ENCODE results near the gene FBXO2. TPM values are rescaled to one million over a fixed set of nuclear protein-coding genes. Genes with fewer than 3 reads are reported as not detected.

Gene FBXO2, protein sequence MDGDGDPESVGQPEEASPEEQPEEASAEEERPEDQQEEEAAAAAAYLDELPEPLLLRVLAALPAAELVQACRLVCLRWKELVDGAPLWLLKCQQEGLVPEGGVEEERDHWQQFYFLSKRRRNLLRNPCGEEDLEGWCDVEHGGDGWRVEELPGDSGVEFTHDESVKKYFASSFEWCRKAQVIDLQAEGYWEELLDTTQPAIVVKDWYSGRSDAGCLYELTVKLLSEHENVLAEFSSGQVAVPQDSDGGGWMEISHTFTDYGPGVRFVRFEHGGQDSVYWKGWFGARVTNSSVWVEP
- total RNA-seq (0.58 TPM), polyA plus RNA-seq (ENCODE audit: insufficient read depth in 1 of 8, insufficient read length in 8 of 8, low replicate concordance in 1 of 8) (1 to 10 TPM in 2 of 8 donors, under 1 TPM in 6; 0.09 to 4.5 (median 0.42) TPM)
- long read RNA-seq, donor 1, partial matches to known transcripts: 0 of 1 reads
- long read RNA-seq, donor 1, other reads (novel, unspliced or antisense): 0 of 1 reads
- long read RNA-seq, donor 2: 0 reads
- long read RNA-seq, donor 3: 0 reads
- long read RNA-seq, donor 4: 0 reads
- long read RNA-seq, donor 5: 0 reads
- long read RNA-seq, donor 6, partial matches to known transcripts: 0 of 1 reads
- long read RNA-seq, donor 6, other reads (novel, unspliced or antisense): 0 of 1 reads
- long read RNA-seq, donor 7: 0 reads
- long read RNA-seq, donor 8: 0 reads
- long read RNA-seq, donor 9: 0 reads
- long read RNA-seq, donor 10, partial matches to known transcripts: 0 of 1 reads
- long read RNA-seq, donor 10, other reads (novel, unspliced or antisense): 0 of 1 reads
- long read RNA-seq, donor 11: 0 reads

DNA sequence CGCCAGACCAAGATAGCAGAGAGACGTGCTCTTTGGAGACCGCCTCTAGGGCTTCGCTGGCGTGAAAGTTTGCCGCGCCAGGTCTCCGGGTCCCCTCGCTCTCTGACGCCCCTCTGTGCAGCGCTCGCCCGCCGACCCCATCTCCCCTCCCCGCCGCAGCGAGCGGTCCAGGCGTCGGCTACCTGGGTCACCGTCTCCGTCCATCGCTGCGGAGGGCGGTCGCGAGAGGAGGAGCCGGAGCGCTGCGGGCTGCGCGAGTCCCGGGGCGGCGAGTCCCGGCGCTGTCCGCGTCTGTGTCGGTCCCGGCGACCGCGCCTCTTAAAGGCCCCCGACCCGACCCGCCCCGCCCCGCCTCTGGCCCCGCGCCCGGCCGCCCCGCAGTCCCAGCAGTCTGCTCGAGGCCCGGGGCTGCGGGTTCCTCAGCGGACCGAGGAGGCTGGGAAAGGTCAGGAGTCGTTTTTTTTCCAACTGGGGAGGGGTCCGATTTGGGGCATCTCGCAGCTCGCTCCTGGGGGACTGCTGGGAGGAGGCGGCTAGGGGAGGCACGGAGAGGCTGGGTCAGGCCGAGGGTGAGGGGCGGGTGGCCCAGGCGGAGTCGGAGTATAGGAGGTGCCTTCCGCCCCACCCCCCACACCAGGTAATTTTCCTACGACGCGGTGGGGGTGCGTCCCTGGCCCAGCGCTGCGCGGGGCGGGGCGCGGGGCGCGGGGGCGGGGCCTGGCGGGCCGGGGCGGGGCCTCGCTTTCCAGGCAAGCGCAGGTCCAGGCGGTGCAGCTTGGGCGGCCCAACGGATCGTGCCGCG, at the start of gene FBXO2, which contains the start of gene FBXO44:
FBXO2 (minus strand) TSS at position 293 of the 802 bp plus-strand sequence; CDS start at position 204, 89 bp downstream.
FBXO44 (plus strand) TSS at position 741 of the 802 bp plus-strand sequence. CDS start 959 bp downstream, outside the sequence.
- 2% methylated on average over 67 of the region's 94 CpGs for whole genome bisulfite sequencing (ENCODE audit: insufficient coverage)
- DNase-seq: no peak
- Histone ChIP-seq H3K36me3 (ENCODE audit: control insufficient read depth, insufficient read depth, low read length) (peaks cover 3% of the 10 kb centered on the region), H3K4me3 (ENCODE audit: low read length) (peak within 1 kb of the TSS; percentile 45), H3K27ac (ENCODE audit: low read length) (no peak within 1 kb of the TSS), H3K27me3 (ENCODE audit: control insufficient read depth, insufficient read depth, low read length) (peaks cover 53% of the 10 kb centered on the region), H3K4me1 (ENCODE audit: control insufficient read depth, insufficient read depth, low read length) (peaks cover 23% of the 10 kb centered on the region), H3K9me3 (replicated peaks; ENCODE audit: control insufficient read depth, low read depth, low read length) (no peaks in the 10 kb centered on the region)

DNA sequence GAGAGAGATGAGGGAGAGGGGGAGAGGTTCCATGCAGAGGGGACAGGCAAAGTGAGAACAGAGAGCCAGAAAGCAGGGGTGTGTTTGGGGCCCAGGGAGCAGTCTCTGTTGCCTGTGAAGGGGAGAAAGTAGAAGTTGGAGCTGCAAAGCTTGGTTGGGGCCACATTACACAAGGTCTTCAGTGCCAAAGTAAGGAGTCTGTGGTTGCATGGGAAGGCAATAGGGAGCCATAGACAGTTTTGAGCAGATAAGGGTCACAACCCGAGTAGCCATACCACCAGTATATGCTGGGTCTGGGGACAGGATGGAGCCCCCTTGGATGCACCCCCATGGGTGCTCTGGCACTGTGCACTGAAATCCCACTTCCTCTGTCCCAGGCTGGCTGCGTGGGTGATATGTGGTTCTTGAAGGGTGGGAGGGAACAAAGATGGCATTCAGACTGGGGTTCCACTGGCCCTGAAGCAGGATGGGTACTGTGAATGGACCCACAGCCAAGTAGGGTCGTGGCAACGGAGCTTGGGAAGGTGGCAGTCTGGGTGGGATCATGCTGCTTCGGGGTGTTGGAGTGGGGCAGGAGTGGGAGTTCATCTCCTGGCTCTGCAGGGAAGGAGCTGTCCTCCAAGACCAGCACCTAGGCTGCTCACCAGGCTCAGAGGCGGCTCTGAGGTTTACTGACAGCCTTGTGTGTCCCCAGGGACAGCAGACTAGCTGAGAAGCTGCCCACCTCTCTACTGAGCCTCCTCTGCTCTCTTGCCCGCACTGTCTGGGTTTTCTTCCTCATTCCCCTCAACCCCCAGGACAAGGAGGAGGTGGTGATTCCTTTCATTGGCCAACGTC, 49.3 kb upstream of the FBXO2 start:
- Histone ChIP-seq H3K9me3 (replicated peaks; ENCODE audit: control insufficient read depth, low read depth, low read length) (no peaks in the 10 kb centered on the region), H3K4me3 (ENCODE audit: low read length) (no peak overlapping the region), H3K36me3 (ENCODE audit: control insufficient read depth, insufficient read depth, low read length) (no peaks in the 10 kb centered on the region), H3K27me3 (ENCODE audit: control insufficient read depth, insufficient read depth, low read length) (peaks cover 38% of the 10 kb centered on the region), H3K4me1 (ENCODE audit: control insufficient read depth, insufficient read depth, low read length) (peaks cover 42% of the 10 kb centered on the region), H3K27ac (ENCODE audit: low read length) (no peak overlapping the region)
- 58% methylated on average over 5 of the region's 8 CpGs for WGBS (ENCODE audit: insufficient coverage)
- DNase-seq: no peak

GRCh38 chr1:11701981-11702803, 48.0 kb upstream of the FBXO2 start:
- 75% methylated on average over 12 of the region's 15 CpGs for WGBS (ENCODE audit: insufficient coverage)

GRCh38 chr1:11701551-11701961, 47.3 kb upstream of the FBXO2 start:
- peaks cover 44% of the 10 kb centered on the region for H3K27me3 ChIP-seq (ENCODE audit: control insufficient read depth, insufficient read depth, low read length)
- WGBS (ENCODE audit: insufficient coverage): 46% methylated on average over 13 of the region's 15 CpGs
- peak; percentile 66 for DNase-seq
- H3K4me1 ChIP-seq (ENCODE audit: control insufficient read depth, insufficient read depth, low read length): peaks cover 31% of the 10 kb centered on the region
- H3K4me3 ChIP-seq (ENCODE audit: low read length): no peak overlapping the region
- no peaks in the 10 kb centered on the region for H3K9me3 ChIP-seq (replicated peaks; ENCODE audit: control insufficient read depth, low read depth, low read length)
- no peaks in the 10 kb centered on the region for H3K36me3 ChIP-seq (ENCODE audit: control insufficient read depth, insufficient read depth, low read length)
- H3K27ac ChIP-seq (ENCODE audit: low read length): peak overlapping the region; percentile 81

More at GRCh38 chr1:11701981-11702803, 48.0 kb upstream of the FBXO2 start:
- DNase-seq: no peak
- no peak overlapping the region for H3K4me3 ChIP-seq (ENCODE audit: low read length)
- no peaks in the 10 kb centered on the region for H3K9me3 ChIP-seq (replicated peaks; ENCODE audit: control insufficient read depth, low read depth, low read length)
- no peak overlapping the region for H3K27ac ChIP-seq (ENCODE audit: low read length)
- peaks cover 32% of the 10 kb centered on the region for H3K4me1 ChIP-seq (ENCODE audit: control insufficient read depth, insufficient read depth, low read length)
- H3K27me3 ChIP-seq (ENCODE audit: control insufficient read depth, insufficient read depth, low read length): peaks cover 43% of the 10 kb centered on the region
- H3K36me3 ChIP-seq (ENCODE audit: control insufficient read depth, insufficient read depth, low read length): no peaks in the 10 kb centered on the region

GRCh38 chr1:11700601-11701467, 46.6 kb upstream of the FBXO2 start:
- Histone ChIP-seq H3K4me3 (ENCODE audit: low read length) (peak overlapping the region; percentile 15), H3K27me3 (ENCODE audit: control insufficient read depth, insufficient read depth, low read length) (peaks cover 44% of the 10 kb centered on the region), H3K27ac (ENCODE audit: low read length) (peak overlapping the region; percentile 81), H3K4me1 (ENCODE audit: control insufficient read depth, insufficient read depth, low read length) (peaks cover 31% of the 10 kb centered on the region), H3K9me3 (replicated peaks; ENCODE audit: control insufficient read depth, low read depth, low read length) (no peaks in the 10 kb centered on the region), H3K36me3 (ENCODE audit: control insufficient read depth, insufficient read depth, low read length) (no peaks in the 10 kb centered on the region)
- peak; percentile 75 for DNase-seq
- 31% methylated on average over 25 of the region's 34 CpGs for WGBS (ENCODE audit: insufficient coverage)

DNA sequence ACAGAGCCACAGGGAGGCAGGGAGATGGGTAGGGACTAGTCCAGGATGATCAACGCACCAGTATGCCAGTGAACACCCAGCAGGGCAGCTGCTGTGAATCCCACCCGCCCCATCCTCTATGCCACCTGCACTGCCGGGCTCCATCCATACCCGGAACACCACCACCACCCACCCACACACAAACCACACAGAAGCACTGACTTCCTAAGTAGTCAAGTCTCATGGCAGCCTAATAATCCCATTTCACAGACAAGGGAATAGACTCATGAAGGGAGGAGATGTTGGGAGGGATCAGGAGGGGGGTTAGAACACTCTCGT, 43.6 kb upstream of the FBXO2 start:
- H3K4me3 ChIP-seq (ENCODE audit: low read length): no peak overlapping the region
- DNase-seq: no peak
- WGBS (ENCODE audit: insufficient coverage): no CpG with 5 or more reads among the region's 5 CpGs
- no peaks in the 10 kb centered on the region for H3K36me3 ChIP-seq (ENCODE audit: control insufficient read depth, insufficient read depth, low read length)
- no peak overlapping the region for H3K27ac ChIP-seq (ENCODE audit: low read length)
- no peaks in the 10 kb centered on the region for H3K9me3 ChIP-seq (replicated peaks; ENCODE audit: control insufficient read depth, low read depth, low read length)
- peaks cover 31% of the 10 kb centered on the region for H3K4me1 ChIP-seq (ENCODE audit: control insufficient read depth, insufficient read depth, low read length)
- H3K27me3 ChIP-seq (ENCODE audit: control insufficient read depth, insufficient read depth, low read length): peaks cover 49% of the 10 kb centered on the region

DNA sequence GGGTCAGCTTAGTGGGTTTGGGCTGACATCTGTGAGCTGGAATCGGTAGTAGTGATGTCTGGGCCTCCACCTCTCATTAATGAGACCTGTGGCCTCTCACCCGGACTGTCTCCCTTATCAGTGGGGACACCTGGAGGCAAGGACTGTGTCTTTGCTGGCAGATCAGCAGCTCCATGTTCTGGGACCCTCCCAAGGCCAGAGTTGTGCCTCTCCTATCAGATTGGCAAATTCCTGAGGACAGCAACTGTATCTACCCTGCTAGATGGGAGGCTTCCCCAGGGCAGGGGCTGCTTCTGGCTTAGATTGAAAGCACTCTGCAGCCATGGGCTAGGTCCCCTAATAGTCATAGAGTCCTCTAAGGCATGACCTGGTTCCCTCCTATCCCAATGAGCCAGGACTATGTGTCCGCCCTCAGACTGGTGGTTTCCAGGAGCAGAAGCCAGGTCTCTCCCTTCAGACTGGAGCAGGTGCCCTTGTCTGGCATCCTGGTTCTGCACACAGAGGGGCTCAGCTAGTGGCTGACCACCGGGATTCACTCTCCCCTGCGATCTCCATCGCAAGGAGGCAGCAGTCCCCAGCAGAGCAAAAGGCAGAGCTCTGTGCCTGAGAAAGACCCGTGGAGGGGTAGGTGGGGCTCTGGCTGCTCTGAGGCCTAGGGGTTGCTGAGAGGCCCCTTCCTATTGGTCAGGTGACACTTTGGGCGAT, 43.1 kb upstream of the FBXO2 start:
- peaks cover 54% of the 10 kb centered on the region for H3K27me3 ChIP-seq (ENCODE audit: control insufficient read depth, insufficient read depth, low read length)
- no peaks in the 10 kb centered on the region for H3K36me3 ChIP-seq (ENCODE audit: control insufficient read depth, insufficient read depth, low read length)
- no peaks in the 10 kb centered on the region for H3K9me3 ChIP-seq (replicated peaks; ENCODE audit: control insufficient read depth, low read depth, low read length)
- H3K4me3 ChIP-seq (ENCODE audit: low read length): no peak overlapping the region
- no peak overlapping the region for H3K27ac ChIP-seq (ENCODE audit: low read length)
- no peak for DNase-seq
- WGBS (ENCODE audit: insufficient coverage): 73% methylated on average over 5 of the region's 8 CpGs
- peaks cover 31% of the 10 kb centered on the region for H3K4me1 ChIP-seq (ENCODE audit: control insufficient read depth, insufficient read depth, low read length)

GRCh38 chr1:11695861-11696260, 41.6 kb upstream of the FBXO2 start:
- WGBS (ENCODE audit: insufficient coverage): 71% methylated on average over 6 of the region's 6 CpGs
- Histone ChIP-seq H3K4me3 (ENCODE audit: low read length) (no peak overlapping the region), H3K4me1 (ENCODE audit: control insufficient read depth, insufficient read depth, low read length) (peaks cover 23% of the 10 kb centered on the region), H3K27ac (ENCODE audit: low read length) (no peak overlapping the region), H3K9me3 (replicated peaks; ENCODE audit: control insufficient read depth, low read depth, low read length) (no peaks in the 10 kb centered on the region), H3K36me3 (ENCODE audit: control insufficient read depth, insufficient read depth, low read length) (no peaks in the 10 kb centered on the region), H3K27me3 (ENCODE audit: control insufficient read depth, insufficient read depth, low read length) (peaks cover 55% of the 10 kb centered on the region)
- no peak for DNase-seq

All from muscle of leg (tissue), 16 donors.